Small intestine (tissue), 7 donors: ENCODE results near the gene RNF157. TPM values are rescaled to one million over a fixed set of nuclear protein-coding genes. Genes with fewer than 3 reads are reported as not detected.

ENCODE experiments used
- DNase-seq, 2 donors: peaks; one replicate each; pipeline versions ENCODE4 v3.0.0 to v3.0.0-alpha.2; 2013
- FAIRE-seq: peaks from 2 replicates; lab custom pipeline; 2012; peaks lifted over from hg19 to GRCh38; lab: Jason Lieb, UNC
- H3K27ac ChIP-seq, 3 donors: one replicate each; pipeline ENCODE4 v1.5.1; 2013; ENCODE audit warnings: low read length in 2 of 3, mild to moderate bottlenecking in 2 of 3, control low read depth in 1 of 3, inconsistent platforms in 1 of 3, low read depth in 1 of 3, moderate library complexity in 1 of 3
- H3K27me3 ChIP-seq, 3 donors: one replicate each; pipeline ENCODE4 v1.6.1; 2013; ENCODE audit warnings: low read length in 3 of 3, inconsistent platforms in 1 of 3; ENCODE audit not compliant: control insufficient read depth in 3 of 3, insufficient read depth in 3 of 3
- H3K36me3 ChIP-seq, 3 donors: one replicate each; pipeline ENCODE4 v1.6.1; 2013; ENCODE audit warnings: low read length in 3 of 3, inconsistent platforms in 1 of 3, low read depth in 1 of 3, mild to moderate bottlenecking in 1 of 3, moderate library complexity in 1 of 3; ENCODE audit not compliant: control insufficient read depth in 3 of 3, insufficient read depth in 2 of 3
- H3K4me1 ChIP-seq, 3 donors: one replicate each; pipeline ENCODE4 v1.6.1; 2013; ENCODE audit warnings: low read length in 2 of 3, inconsistent platforms in 1 of 3, low read depth in 1 of 3, mild to moderate bottlenecking in 1 of 3, moderate library complexity in 1 of 3; ENCODE audit not compliant: control insufficient read depth in 3 of 3, insufficient read depth in 2 of 3
- H3K4me3 ChIP-seq, 3 donors: one replicate each; pipeline ENCODE4 v1.5.1; 2013; ENCODE audit warnings: low read length in 3 of 3, control low read depth in 1 of 3, inconsistent platforms in 1 of 3, low read depth in 1 of 3, mild to moderate bottlenecking in 1 of 3, moderate library complexity in 1 of 3
- H3K9me3 ChIP-seq, 2 donors: one replicate each; pipeline ENCODE4 v1.6.1; 2013; ENCODE audit warnings: low read depth in 1 of 2, low read length in 1 of 2; ENCODE audit not compliant: control insufficient read depth in 2 of 2, insufficient read depth in 1 of 2
- WGBS, 3 donors: extraction: QIAGEN DNeasy Blood & Tissue Kit; methylation state at CpG; one replicate each; pipeline ENCODE4 v1.1.7; 2013; 5-methylcytosine and 5-hydroxymethylcytosine counted together
- polyA plus RNA-seq, 4 donors: library from polyadenylated mRNA; stranded (reverse) in 3 of 4; unstranded in 1 of 4; fragments of 200-250 nt in 3 of 4; fragments of 120-200 nt in 1 of 4; gene quantifications; one replicate each; pipeline versions ENCODE4 v1.2.1 to v1.2.3, GENCODE V29; 2013
- donor health status: healthy with polysubstance abuse.
- donor health status: control.
- donor health status: control.
- donor health status: Bipolar disorder and iron deficiency.
- donor health status: healthy.

Gene RNF157
- polyA plus RNA-seq, 4 donors = 13.9 to 30.6 (median 21.6) TPM

GRCh38 chr17:76199469-76199868 is 40.8 kb downstream of the RNF157 start:
- H3K27ac ChIP-seq = no peak overlapping the region
- 63 to 69% (median 65%) methylated on average over 4 of the region's 4 CpGs for WGBS, 3 donors
- no peaks in the 10 kb centered on the region for H3K4me1 ChIP-seq
- DNase-seq (no peak), FAIRE-seq (no peak)
- no peaks in the 10 kb centered on the region for H3K27me3 ChIP-seq
- peaks cover 0 to 8% (median 7%) of the 10 kb centered on the region in 3 donors for H3K36me3 ChIP-seq
- no peak overlapping the region for H3K4me3 ChIP-seq
- no peaks in the 10 kb centered on the region for H3K9me3 ChIP-seq

DNA sequence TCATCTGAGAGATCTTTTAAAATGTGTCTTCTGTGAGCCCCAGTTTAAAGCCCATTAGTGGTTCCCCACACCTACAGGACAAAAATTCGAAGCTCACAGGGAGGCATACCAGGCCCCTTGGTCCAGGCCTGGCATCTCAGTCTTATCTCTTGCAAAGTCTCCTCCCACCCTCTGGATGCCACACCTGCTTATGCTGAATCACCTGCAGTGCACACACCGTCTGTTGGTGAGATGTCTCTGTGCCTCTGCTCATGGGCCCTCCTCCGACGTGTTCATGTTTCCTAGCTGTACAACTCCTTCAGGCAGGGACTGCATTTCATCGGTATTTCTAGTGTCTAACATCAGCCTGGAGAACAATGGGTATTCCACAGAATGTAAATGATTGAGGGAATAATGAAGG is 41.6 kb downstream of the RNF157 start:
- FAIRE-seq (no peak), DNase-seq (no peak)
- Histone ChIP-seq H3K4me3 (no peak overlapping the region), H3K27me3 (no peaks in the 10 kb centered on the region), H3K36me3 (peaks cover 0 to 8% (median 7%) of the 10 kb centered on the region in 3 donors), H3K4me1 (no peaks in the 10 kb centered on the region), H3K27ac (no peak overlapping the region), H3K9me3 (no peaks in the 10 kb centered on the region)
- 64 to 86% (median 75%) methylated on average over 5 of the region's 5 CpGs for WGBS, 3 donors

DNA sequence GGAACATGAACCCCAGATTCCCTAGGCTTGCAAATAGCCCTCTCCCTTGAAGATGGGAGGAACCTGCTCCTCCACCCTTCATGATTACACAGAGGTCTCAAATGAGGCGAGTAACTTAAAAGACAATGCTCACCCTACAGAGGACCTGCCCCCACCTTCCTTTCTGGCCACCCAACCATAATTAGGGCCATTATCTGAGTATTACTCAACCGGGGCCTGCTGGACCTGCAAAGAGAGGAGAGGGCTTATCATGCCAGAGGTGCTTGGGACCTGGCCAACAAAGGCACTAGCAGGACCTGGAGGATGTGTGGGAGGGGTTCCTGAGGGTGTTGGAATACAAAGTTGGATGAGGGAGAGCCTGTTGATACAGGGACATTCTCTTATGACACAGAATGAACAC is 42.4 kb downstream of the RNF157 start:
- H3K36me3 ChIP-seq = peaks cover 0 to 8% (median 7%) of the 10 kb centered on the region in 3 donors
- no peaks in the 10 kb centered on the region for H3K9me3 ChIP-seq
- H3K27me3 ChIP-seq = no peaks in the 10 kb centered on the region
- no peak for DNase-seq
- FAIRE-seq = no peak
- no peak overlapping the region for H3K27ac ChIP-seq
- WGBS, 3 donors = 58 to 76% (median 65%) methylated on average over 2 of the region's 2 CpGs
- H3K4me1 ChIP-seq = no peaks in the 10 kb centered on the region
- no peak overlapping the region for H3K4me3 ChIP-seq

GRCh38 chr17:76196675-76197074 is 43.6 kb downstream of the RNF157 start:
- Histone ChIP-seq H3K27ac (no peak overlapping the region), H3K9me3 (no peaks in the 10 kb centered on the region), H3K36me3 (peaks cover 0 to 8% (median 7%) of the 10 kb centered on the region in 3 donors), H3K4me1 (peaks cover 0 to 3% (median 0%) of the 10 kb centered on the region in 3 donors), H3K27me3 (no peaks in the 10 kb centered on the region), H3K4me3 (no peak overlapping the region)
- no peak for FAIRE-seq
- no peak for DNase-seq
- 66 to 94% (median 72%) methylated on average over 3 of the region's 3 CpGs for WGBS, 3 donors

DNA sequence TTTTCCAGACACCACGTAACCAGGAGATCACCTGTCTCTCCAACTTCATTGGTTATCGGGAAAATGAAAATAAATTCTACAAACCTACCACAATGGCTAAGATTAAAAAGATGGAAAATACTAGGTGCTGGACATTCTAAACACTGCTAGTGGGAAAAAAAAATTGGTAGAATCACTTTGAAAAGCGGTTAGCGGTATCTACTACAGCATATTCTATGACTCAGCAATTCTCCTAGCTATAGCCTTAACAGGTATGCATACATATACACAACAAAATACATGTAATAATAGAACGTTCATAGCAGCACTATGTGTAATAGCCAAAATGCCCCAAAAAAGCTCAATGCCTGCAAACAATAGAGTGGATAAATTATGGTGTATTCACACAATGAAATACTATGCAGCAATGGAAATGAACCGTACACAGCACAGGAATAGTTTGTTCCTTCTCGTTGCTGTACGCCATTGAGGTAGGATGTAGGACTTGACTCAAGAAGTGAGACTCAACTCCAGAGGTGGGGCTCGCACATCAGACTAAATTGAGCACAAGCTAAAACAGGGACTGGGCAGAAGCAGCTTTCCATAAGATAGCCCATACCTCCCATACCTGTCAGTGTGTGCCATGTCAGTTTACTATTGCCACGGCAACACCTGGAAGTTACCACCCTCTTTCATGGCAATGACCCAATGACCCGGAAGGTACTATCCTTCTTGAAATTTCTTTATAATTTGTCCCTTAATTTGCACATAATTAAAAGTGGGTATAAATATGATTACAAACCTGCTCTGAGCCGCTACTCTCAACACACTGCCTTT is 44.8 kb downstream of the RNF157 start:
- Histone ChIP-seq H3K4me3 (no peak overlapping the region), H3K36me3 (peaks cover 0 to 7% (median 5%) of the 10 kb centered on the region in 3 donors), H3K4me1 (peaks cover 0 to 3% (median 0%) of the 10 kb centered on the region in 3 donors), H3K9me3 (no peaks in the 10 kb centered on the region), H3K27me3 (no peaks in the 10 kb centered on the region), H3K27ac (no peak overlapping the region)
- DNase-seq (no peak), FAIRE-seq (no peak)
- WGBS, 3 donors = 95 to 97% (median 96%) methylated on average over 12 of the region's 12 CpGs

DNA sequence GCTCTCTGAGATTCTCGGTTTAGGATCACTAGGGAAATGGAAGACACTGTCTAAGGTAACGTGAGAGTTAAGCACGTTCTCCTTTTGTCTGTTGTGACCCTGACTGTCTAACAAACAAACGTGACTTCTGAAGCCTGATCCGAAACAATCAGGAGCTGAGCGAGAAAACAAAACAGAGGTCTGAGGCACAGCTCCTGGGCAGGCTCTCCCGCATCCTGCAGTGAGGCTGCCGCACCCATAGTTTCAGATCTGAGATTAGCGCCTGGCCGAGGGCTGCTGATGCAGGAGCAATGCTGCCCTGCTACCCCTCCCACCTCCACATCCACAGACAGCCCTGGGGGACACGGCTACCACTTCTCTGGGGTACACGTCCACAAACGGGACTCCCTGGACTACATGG is 46.7 kb downstream of the RNF157 start:
- WGBS, 3 donors = 77 to 89% (median 81%) methylated on average over 13 of the region's 13 CpGs
- Histone ChIP-seq H3K9me3 (no peaks in the 10 kb centered on the region), H3K4me1 (peaks cover 0 to 3% (median 0%) of the 10 kb centered on the region in 3 donors), H3K27ac (peak overlapping the region in 1 of 3 donors; percentile 41), H3K27me3 (no peaks in the 10 kb centered on the region), H3K36me3 (peaks cover 0 to 3% (median 2%) of the 10 kb centered on the region in 3 donors), H3K4me3 (no peak overlapping the region)
- DNase-seq (no peak), FAIRE-seq (no peak)

DNA sequence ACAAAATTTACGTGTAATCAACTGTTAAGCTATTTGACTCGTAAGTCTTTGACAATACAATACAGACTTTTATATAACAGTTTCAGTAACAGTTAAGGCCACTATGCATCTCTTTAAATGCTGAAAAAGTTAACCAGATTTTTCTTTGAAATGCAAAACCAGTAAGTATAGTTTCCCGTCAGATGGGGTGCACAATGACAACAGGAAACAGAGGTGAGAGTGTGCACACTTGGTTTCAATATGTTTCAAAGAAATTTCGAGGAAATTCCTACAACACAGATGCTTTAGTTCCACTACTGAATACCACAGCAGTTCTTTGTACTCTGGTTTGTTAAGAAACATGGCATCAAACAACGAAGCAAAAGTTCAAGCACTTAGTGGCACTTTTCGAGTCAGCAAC is 48.4 kb downstream of the RNF157 start:
- no peaks in the 10 kb centered on the region for H3K9me3 ChIP-seq
- WGBS, 3 donors = 50 to 76% (median 61%) methylated on average over 6 of the region's 6 CpGs
- DNase-seq (peak in 1 of 2 donors; percentile 65), FAIRE-seq (no peak)
- peaks cover 0 to 4% (median 2%) of the 10 kb centered on the region in 3 donors for H3K36me3 ChIP-seq
- peaks cover 0 to 3% (median 2%) of the 10 kb centered on the region in 3 donors for H3K4me1 ChIP-seq
- no peak overlapping the region for H3K4me3 ChIP-seq
- H3K27me3 ChIP-seq = no peaks in the 10 kb centered on the region
- H3K27ac ChIP-seq = no peak overlapping the region

DNA sequence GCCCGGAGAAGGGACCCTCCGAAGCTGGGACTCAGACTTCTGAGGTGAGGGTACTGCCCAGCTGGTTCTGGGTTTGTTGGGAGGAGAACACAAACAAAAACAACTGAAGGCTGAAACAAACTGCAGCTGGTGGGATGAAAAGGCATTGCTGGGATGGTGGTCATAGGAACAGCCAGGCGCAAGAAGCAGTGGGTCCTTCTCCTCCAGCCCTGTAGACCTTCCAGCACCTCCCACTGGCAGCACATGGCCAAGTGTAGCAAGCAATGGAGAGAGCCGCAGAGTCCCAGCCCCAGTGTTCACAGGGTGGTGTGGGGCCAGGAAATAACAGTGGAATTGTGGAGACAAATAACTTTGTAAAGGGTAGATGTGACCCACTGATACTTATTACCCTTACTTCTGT is 50.6 kb downstream of the RNF157 start:
- Histone ChIP-seq H3K4me1 (peaks cover 0 to 3% (median 2%) of the 10 kb centered on the region in 3 donors), H3K27me3 (no peaks in the 10 kb centered on the region), H3K27ac (no peak overlapping the region), H3K9me3 (no peaks in the 10 kb centered on the region), H3K4me3 (no peak overlapping the region), H3K36me3 (peaks cover 0 to 4% (median 0%) of the 10 kb centered on the region in 3 donors)
- FAIRE-seq (no peak), DNase-seq (no peak)
- WGBS, 3 donors = 83 to 100% (median 94%) methylated on average over 4 of the region's 4 CpGs
